Measurements from ENCODE around the gene PROZ.
"Not testable (repeated sequence)": the region's sequence is repeated elsewhere in the genome, so short reads cannot be mapped to it uniquely, and the experiment has no call there.

Gene PROZ

GRCh38 chr13:113157929-113158747 is at the start of gene PROZ:
Gene PROZ (plus strand): TSS chr13:113158648. CDS start chr13:113158661, 13 bp downstream.
- no peak for DNase-seq (ENCODE audit: low spot score)

DNA sequence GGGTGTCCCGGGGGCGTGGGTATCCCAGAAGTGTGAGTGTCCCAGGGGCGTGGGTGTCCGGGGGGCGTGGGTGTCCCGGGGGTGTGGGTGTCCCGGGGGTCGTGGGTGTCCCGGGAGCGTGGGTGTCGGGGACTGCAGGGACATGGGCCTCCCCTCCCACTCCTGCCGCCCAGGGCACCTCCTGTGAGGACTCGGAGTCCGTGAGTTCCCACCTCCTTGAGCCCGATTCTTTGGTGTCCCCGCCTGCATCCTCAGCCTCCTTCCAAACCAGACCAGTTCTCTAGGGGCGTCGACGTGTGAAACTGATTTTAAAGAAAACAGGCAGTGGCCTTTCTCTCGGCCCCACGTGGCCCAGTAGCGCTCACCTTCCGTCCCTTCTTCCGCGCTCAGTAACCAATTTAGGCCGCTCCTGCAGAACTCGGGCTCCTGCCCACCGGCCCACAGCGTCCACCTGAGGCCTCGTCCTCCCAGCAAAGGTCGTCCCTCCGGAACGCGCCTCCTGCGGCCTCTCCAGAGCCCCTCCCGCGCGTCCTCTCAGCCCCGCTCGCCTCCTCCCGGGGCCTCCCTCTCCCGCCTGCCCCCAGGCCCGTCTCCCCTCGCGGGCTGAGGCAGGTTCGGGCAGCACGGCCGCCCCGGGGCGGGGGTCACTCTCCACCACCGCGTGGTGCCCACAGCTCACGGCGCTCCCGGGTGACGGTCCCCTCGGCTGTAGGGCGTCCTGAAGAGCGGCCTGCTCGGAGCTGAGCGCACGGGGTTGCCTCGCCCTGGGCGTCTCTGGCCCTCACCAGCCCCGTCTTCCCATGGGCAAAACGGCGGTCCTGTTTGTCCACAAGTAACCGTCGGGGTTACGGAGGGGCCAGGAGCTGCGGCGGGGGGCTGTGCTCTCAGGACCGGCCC is 49.0 kb upstream of the PROZ start:
- DNase-seq (ENCODE audit: low spot score), result no peak

DNA sequence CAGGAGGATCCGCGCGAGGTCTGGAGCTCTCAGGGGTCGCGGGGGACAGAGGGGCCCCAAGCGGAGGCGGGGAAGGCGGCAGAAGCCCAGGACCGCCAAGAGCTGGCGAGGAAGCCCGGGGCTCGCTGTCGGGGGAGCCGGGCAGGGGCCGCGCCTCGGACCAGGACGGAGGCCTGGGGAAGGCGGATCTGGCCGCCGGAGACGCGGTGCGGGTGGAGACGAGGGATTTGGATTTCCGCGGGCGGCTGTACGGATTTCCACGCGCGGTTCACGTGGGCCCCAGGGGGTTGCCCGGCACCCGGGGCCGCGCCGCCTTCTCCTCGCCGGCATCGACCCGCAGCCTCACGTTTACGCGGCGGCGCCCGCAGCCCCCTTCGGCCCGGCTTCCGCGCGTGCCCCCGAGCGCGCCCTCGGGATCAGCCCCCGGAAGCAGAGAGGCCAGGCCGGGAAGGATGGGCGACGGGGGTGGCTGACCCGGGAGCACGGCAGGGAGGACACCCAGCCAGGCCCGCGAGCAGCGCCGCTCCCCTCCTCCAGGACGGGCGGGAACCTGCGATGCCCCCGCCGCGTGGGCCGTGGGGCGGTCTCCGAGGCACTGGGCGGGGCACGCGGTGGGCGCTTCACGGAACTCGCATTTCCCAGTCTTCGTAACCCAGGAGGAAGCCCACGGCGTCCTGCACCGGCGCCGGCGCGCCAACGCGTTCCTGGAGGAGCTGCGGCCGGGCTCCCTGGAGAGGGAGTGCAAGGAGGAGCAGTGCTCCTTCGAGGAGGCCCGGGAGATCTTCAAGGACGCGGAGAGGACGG is 48.2 kb upstream of the PROZ start:
- DNase-seq (ENCODE audit: low spot score), result no peak

GRCh38 chr13:113110852-113111315 is 47.6 kb upstream of the PROZ start:
- DNase-seq (ENCODE audit: low spot score), result no peak

- DNase-seq (ENCODE audit: low spot score), result not testable (repeated sequence)
Observed at GRCh38 chr13:113111821-113112220, 46.6 kb upstream of the PROZ start.

DNA sequence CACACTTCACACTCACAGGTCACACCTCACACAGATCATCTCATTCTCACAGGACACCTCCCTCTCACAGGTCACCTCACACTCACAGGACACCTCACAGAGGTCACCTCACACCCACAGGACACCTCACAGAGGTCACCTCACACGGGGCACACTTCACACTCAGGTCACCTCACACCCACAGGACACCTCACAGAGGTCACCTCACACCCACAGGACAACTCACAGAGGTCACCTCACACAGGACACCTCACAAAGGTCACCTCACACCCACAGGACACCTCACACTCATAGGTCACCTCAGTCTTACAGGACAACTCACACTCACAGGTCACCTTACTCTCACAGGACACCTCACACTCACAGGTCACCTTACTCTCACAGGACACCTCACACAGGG is 46.0 kb upstream of the PROZ start:
- DNase-seq (ENCODE audit: low spot score), result not testable (repeated sequence)

DNA sequence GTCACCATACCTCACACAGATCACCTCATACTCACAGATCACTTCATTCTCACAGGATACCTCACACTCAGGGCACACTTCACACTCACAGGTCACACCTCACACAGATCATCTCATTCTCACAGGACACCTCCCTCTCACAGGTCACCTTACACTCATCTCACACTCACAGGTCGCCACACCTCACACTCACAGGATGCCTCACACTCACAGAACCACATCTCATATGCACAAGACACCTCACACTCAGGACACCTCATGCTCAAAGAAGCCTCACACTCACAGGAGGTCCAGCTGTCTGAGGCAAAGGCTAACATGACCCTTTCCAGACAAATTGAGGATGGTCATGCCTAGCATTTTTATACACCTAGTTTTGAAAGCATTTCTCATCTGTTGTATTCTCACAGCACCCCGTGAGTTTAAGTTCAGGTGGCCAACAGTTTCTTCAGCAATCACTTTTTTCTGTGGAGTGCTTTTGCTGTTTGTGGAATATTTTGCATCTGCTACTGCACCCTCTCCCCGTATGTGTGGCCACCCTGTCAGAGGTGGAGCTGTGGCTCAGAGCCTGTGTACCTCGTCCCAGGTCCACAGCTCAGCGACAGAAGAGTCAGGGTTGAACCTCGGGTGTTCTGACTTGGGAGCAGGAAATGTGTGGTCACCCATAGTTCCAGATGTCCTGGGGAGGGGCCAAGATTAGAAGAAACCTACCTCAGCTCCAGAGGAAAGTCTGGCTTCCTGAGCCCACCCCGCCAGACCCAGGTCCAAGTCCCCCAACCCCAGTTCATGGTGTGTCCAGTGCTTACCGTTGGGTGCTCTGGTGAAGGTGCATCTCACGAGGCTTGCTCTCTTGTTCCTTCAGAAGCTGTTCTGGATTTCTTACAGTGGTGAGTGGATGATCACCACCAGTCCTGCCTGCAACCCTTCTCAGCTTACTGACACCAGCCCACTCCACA is 45.3 kb upstream of the PROZ start:
- no peak for DNase-seq (ENCODE audit: low spot score)

DNA sequence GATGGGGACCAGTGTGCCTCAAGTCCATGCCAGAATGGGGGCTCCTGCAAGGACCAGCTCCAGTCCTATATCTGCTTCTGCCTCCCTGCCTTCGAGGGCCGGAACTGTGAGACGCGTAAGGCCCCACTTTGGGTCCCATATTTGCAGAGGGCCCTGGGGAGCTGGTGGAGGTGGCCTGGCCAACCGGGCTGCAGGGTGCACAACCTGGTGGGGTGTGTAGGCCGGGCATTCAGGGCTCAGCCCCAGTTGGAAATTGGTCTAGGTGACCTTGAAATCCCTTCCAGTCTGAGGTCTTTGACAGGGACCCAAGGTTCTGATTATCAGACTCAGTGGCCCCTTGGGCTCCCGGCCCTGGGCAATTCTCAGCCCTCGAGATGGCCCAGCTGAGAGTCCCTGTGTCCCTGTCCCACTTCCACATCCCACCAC is 44.6 kb upstream of the PROZ start:
- DNase-seq (ENCODE audit: low spot score), result no peak

DNA sequence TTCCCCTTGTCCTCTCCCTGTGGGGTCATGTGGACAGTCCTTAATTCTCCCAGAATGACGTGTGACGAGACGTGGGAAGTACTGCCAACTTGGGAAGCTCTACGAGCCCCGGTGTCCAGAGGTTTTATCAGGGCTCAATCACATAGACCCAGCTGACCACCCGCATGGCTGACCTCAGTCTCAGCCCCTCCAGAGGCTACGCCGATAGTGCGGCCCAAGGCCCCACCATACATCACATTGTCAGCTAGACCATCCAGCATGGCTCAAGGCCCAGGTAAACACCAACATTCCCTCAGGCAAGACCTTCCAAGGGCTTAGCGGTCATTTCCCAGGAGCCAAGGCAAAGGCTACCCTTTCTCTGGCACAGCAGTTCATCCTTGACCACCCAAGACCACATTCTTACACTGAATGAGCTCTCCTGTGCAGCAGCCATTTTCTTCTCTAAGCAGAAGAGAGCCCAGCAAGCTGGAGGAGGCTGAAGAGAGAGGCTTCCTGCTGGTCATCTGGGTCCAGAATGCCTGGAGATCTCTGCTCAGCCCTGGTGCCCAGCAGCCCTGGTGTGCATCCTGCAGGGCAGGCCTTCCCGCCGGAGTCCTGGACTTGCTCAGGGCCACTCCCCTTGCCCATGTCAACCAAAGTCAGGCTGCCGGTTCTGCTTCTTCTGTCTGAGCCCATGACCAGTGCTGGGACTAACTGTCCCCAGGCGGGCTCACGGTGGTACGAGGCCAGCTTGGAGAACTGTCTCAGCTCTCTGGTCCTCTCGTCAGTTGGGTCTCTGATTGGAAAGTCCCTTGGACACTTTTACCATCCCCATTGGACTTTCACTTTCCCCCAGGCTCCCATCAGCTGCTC is 43.7 kb upstream of the PROZ start:
- DNase-seq (ENCODE audit: low spot score), result no peak

DNA sequence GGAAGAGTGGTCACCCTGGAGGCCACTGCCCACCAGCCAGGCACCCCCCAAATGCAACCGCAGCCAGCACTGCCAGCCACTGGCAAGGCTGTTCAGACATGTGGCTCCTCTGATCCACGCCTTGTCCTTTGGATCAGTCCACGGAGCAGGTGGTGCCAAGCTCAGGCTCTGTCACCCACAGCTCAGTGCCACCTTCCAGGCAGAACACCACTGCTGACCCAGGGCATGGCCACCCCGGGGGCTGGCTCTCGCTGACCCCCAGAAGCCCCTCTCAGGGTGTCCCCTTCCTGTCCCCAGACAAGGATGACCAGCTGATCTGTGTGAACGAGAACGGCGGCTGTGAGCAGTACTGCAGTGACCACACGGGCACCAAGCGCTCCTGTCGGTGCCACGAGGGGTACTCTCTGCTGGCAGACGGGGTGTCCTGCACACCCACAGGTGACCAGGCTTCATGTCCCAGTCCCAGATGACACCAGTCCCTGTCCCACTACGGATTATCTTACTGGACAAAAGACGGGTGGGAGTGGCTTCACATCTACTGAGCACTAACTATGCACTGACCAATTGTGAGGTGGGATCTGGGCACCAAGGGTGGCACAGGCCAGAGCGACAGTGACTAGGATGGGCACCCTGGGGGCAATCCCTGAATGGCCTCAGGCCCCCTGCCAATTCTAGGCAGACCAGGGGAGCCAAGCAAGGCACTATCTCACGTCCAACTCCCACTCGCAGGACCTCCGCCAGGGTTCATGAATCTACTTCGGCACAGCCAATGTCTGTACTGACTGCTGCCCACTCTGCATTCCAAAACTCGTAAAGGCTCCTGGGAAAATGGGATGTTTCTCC is 42.9 kb upstream of the PROZ start:
- DNase-seq (ENCODE audit: low spot score), result no peak

DNA sequence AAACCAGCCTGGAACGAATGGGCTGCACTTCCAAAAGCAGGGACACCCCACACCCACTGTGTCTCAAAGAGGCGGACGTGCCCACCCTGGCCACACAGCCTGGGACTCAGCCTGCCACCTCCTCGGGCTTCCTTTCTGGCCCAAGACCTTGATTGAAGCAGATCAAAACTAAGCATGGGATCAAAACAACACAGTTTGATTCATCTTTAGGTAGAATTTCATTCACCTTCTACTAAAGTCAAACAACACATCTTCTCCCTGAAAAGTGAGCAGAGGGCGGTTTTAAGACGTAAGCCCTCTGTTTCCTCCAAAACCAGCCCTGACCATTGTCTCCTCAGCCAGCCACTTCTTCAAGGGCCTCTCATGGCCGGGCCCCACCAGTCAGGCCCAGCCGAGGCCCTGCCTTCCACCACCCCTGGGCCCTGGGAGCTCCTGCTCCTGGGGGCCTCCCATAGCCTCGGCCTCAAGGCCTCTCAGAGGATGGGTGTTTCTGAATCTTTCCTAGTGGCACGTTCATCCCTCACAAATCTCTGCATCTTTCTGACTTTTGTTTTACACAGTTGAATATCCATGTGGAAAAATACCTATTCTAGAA is 42.1 kb upstream of the PROZ start:
- no peak for DNase-seq (ENCODE audit: low spot score)

- no peak for DNase-seq (ENCODE audit: low spot score)
Observed at GRCh38 chr13:113116871-113117271, 41.6 kb upstream of the PROZ start.

- DNase-seq (ENCODE audit: low spot score), result no peak
Observed at GRCh38 chr13:113117335-113117872, 41.0 kb upstream of the PROZ start.

DNA sequence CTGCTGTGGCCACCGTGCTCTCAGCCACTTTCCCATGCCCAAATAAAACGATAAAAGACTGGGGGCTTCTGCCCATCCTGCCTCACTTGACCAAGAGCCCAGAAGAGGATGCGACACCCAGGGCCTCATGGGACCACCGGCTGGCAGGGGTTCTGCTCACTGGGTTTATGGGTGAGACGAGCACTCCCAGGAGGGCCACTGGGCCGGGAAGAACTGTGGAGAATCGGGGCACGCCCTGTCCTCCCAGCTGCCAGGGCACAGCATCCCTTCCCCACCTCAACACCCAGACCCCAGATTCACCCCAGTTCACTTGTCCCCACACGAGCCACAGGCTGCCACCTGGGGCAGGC is 40.6 kb upstream of the PROZ start:
- DNase-seq (ENCODE audit: low spot score), result no peak

GRCh38 chr13:113118261-113119021 is 40.0 kb upstream of the PROZ start:
- no peak for DNase-seq (ENCODE audit: low spot score)

- no peak for DNase-seq (ENCODE audit: low spot score)
Observed at GRCh38 chr13:113119166-113119821, 39.2 kb upstream of the PROZ start.

DNA sequence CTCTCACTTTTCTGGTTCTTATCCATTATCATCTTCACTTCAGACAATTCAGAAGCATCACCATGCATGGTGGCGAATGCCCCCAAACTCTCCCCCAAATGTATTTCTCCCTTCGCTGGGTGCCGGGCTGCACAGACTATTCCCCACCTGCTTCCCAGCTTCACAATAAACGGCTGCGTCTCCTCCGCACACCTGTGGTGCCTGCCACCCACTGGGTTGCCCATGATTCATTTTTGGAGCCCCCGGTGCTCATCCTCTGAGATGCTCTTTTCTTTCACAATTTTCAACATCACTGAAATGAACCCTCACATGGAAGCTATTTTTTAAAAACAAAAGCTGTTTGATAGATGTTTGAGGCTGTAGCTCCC is 38.6 kb upstream of the PROZ start:
- DNase-seq (ENCODE audit: low spot score), result no peak
